Measurements from ENCODE around the gene MAPKAPK2. TPM values are rescaled to one million over a fixed set of nuclear protein-coding genes. Genes with fewer than 3 reads are reported as not detected.

The MAPKAPK2 gene
- total RNA-seq, 1 experiment from 2014 or later: 98.5 TPM

- ATAC-seq: no peak
- TF ChIP-seq CTCF (conservative IDR thresholded peaks at IDR 0.05; ENCODE audit: low read depth, low read length) (no peak), EZH2phosphoT487 (IDR thresholded peaks at IDR 0.05; ENCODE audit: borderline replicate concordance, low read length) (no peak), EZH2 (IDR thresholded peaks at IDR 0.05; ENCODE audit: low read length, unreplicated experiment) (no peak)
- H3K27ac ChIP-seq (ENCODE audit: low read length): peak overlapping the region; percentile 88
- peaks cover 21% of the 10 kb centered on the region for H4K20me1 ChIP-seq (ENCODE audit: low read length)
- no peak for DNase-seq
- POLR2A ChIA-PET (ENCODE audit: unreplicated experiment): interaction anchor here (0.6 to 1.1 kb wide), 3 partner anchors 31 to 78 kb away, joined by 8 to 18 read pairs (median 10); no protein-coding TSS in a partner anchor
- CTCF ChIA-PET: interaction anchor here (0.6 to 1.3 kb wide), 2 partner anchors 82 to 150 kb away, joined by 3 to 4 read pairs; partner anchors contain the start of gene IL20
- H3K9me3 ChIP-seq (ENCODE audit: low read length): no peaks in the 10 kb centered on the region
- intact Hi-C loops (cut with micrococcal nuclease): loop anchor here (2.0 kb wide), 1 partner anchor 81 kb away; the partner anchor contains the start of gene DYRK3
- peaks cover 52% of the 10 kb centered on the region for H3K4me1 ChIP-seq (ENCODE audit: insufficient read depth, low read length)
- peaks cover 14% of the 10 kb centered on the region for H3F3A ChIP-seq (ENCODE audit: low read length, unreplicated experiment)
- no peak overlapping the region for H3K4me3 ChIP-seq (ENCODE audit: low read length)
- no peaks in the 10 kb centered on the region for H3K27me3 ChIP-seq (ENCODE audit: low read length)
- peak overlapping the region; percentile 24; the same call in 1 of the 2 replicates for H3K9ac ChIP-seq (ENCODE audit: low read length)
- H3K9me2 ChIP-seq (replicated peaks; ENCODE audit: low read length): no peaks in the 10 kb centered on the region
- BruUV-seq (replicated peaks): no TSS peak
- no peak overlapping the region for H2AFZ ChIP-seq (ENCODE audit: low read length)
- peaks cover 97% of the 10 kb centered on the region for H3K79me2 ChIP-seq (ENCODE audit: low read length)
- no peaks in the 10 kb centered on the region for H3K36me3 ChIP-seq (ENCODE audit: low read depth, low read length)
- H3K4me2 ChIP-seq (ENCODE audit: low read length): peak overlapping the region; percentile 73
Observed at GRCh38 chr1:206715552-206716158, 30.9 kb downstream of the MAPKAPK2 start.

GRCh38 chr1:206716159-206716869, 31.6 kb downstream of the MAPKAPK2 start:
- TF ChIP-seq EZH2phosphoT487 (IDR thresholded peaks at IDR 0.05; ENCODE audit: borderline replicate concordance, low read length) (no peak), EZH2 (IDR thresholded peaks at IDR 0.05; ENCODE audit: low read length, unreplicated experiment) (no peak), CTCF (conservative IDR thresholded peaks at IDR 0.05; ENCODE audit: low read depth, low read length) (no peak)
- Histone ChIP-seq H3K4me1 (ENCODE audit: insufficient read depth, low read length) (peaks cover 51% of the 10 kb centered on the region), H3K4me2 (ENCODE audit: low read length) (peak overlapping the region; percentile 9), H3K79me2 (ENCODE audit: low read length) (peaks cover 97% of the 10 kb centered on the region), H3K9me3 (ENCODE audit: low read length) (no peaks in the 10 kb centered on the region), H3K9me2 (replicated peaks; ENCODE audit: low read length) (no peaks in the 10 kb centered on the region), H3K27ac (ENCODE audit: low read length) (peak overlapping the region; percentile 73), H3K9ac (ENCODE audit: low read length) (no peak overlapping the region; the same call in 1 of the 2 replicates), H4K20me1 (ENCODE audit: low read length) (peaks cover 21% of the 10 kb centered on the region), H3F3A (ENCODE audit: low read length, unreplicated experiment) (peaks cover 14% of the 10 kb centered on the region), H3K4me3 (ENCODE audit: low read length) (no peak overlapping the region), H2AFZ (ENCODE audit: low read length) (no peak overlapping the region), H3K36me3 (ENCODE audit: low read depth, low read length) (no peaks in the 10 kb centered on the region), H3K27me3 (ENCODE audit: low read length) (no peaks in the 10 kb centered on the region)
- no peak for DNase-seq
- ChIA-PET CTCF (interaction anchor here (0.6 kb wide), 2 partner anchors 149 to 193 kb away, joined by 3 read pairs; partner anchors contain the start of gene IL20), POLR2A (ENCODE audit: unreplicated experiment) (interaction anchor here (0.6 kb wide), 3 partner anchors 32 to 242 kb away, joined by 3 to 10 read pairs (median 8); no protein-coding TSS in a partner anchor)
- ATAC-seq: no peak
- BruUV-seq (replicated peaks): no TSS peak
- intact Hi-C loops (cut with micrococcal nuclease): no loop called here
